B cell (primary cell): ENCODE measurements around the gene PPTC7.

Source experiments
- EZH2 ChIP-seq: IDR thresholded peaks from 2 replicates; pipeline ENCODE4 v1.6.1; 2012; ENCODE audit warnings: borderline replicate concordance, low read depth, mild to moderate bottlenecking, moderate library complexity, low read length; ENCODE audit not compliant: insufficient read depth, poor library complexity, severe bottlenecking
- TF ChIP-seq, protein P1 (sequence below): fragments of 200-600 bp; IDR thresholded peaks from one replicate; pipeline ENCODE4 v1.8.0; 2022; ENCODE audit warnings: antibody characterized with exemption, mild to moderate bottlenecking

GRCh38 chr12:110619534-110619953 lies 36.4 kb upstream of the PPTC7 start:
- TF ChIP-seq, protein P1, sequence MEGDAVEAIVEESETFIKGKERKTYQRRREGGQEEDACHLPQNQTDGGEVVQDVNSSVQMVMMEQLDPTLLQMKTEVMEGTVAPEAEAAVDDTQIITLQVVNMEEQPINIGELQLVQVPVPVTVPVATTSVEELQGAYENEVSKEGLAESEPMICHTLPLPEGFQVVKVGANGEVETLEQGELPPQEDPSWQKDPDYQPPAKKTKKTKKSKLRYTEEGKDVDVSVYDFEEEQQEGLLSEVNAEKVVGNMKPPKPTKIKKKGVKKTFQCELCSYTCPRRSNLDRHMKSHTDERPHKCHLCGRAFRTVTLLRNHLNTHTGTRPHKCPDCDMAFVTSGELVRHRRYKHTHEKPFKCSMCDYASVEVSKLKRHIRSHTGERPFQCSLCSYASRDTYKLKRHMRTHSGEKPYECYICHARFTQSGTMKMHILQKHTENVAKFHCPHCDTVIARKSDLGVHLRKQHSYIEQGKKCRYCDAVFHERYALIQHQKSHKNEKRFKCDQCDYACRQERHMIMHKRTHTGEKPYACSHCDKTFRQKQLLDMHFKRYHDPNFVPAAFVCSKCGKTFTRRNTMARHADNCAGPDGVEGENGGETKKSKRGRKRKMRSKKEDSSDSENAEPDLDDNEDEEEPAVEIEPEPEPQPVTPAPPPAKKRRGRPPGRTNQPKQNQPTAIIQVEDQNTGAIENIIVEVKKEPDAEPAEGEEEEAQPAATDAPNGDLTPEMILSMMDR, result peak; percentile 62
- no peak for TF ChIP-seq EZH2
